Peyer's patch (tissue), 4 donors: ENCODE measurements around the gene SNORC. TPM values are rescaled to one million over a fixed set of nuclear protein-coding genes. Genes with fewer than 3 reads are reported as not detected.

Experiments
- DNase-seq, 3 donors: peaks; one replicate each; pipeline ENCODE4 v3.0.0-alpha.2; 2017 to 2019
- H3K27ac ChIP-seq, 4 donors: fragments of 200-600 bp; sonication (generic); one replicate each; pipeline ENCODE4 v1.5.1; 2016 to 2019
- H3K27me3 ChIP-seq, 2 donors: fragments of 200-600 bp; sonication (generic); one replicate each; pipeline ENCODE4 v1.5.1; 2019
- H3K36me3 ChIP-seq, 3 donors: fragments of 200-600 bp; sonication (generic); one replicate each; pipeline ENCODE4 v1.5.1; 2016 to 2019
- H3K4me1 ChIP-seq, 4 donors: fragments of 200-600 bp; sonication (generic); one replicate each; pipeline ENCODE4 v1.5.1; 2016 to 2019
- H3K4me3 ChIP-seq, 4 donors: fragments of 200-600 bp; sonication (generic); 1 replicate in 3 of 4; 2 replicates in 1 of 4; pipeline ENCODE4 v1.5.1; 2016 to 2019; ENCODE audit warnings: mild to moderate bottlenecking in 1 of 4
- H3K9me3 ChIP-seq, 4 donors: fragments of 200-600 bp; sonication (generic); one replicate each; pipeline ENCODE4 v1.5.1; 2016 to 2019; ENCODE audit warnings: mild to moderate bottlenecking in 1 of 4
- CTCF ChIP-seq, 6 experiments: fragments of 450-650 bp in 4 of 6; fragments of 200-600 bp in 2 of 6; sonication (generic) in 1 of 6; IDR thresholded peaks; one replicate each; pipeline ENCODE4 v1.5.1; 2017 to 2019; ENCODE audit warnings: antibody characterized with exemption in 6 of 6, mild to moderate bottlenecking in 3 of 6, moderate library complexity in 1 of 6
- POLR2A ChIP-seq, 2 donors: fragments of 450-650 bp; IDR thresholded peaks; one replicate each; pipeline ENCODE4 v1.5.1; 2017; ENCODE audit warnings: antibody characterized with exemption in 2 of 2, mild to moderate bottlenecking in 2 of 2, moderate library complexity in 2 of 2
- total RNA-seq, 4 donors: library from RNA; depleted of rRNA; stranded (reverse); fragments of >200 nt; gene quantifications; one replicate each; pipeline ENCODE4 v1.1.0, GENCODE V29; 2016

SNORC gene
- total RNA-seq, 4 donors from 2014 or later, result 3.5 to 9.7 (median 7.3) TPM

- Histone ChIP-seq H3K9me3 (no peaks in the 10 kb centered on the region), H3K27ac (peak overlapping the region in 1 of 4 donors; percentile 17), H3K27me3 (no peaks in the 10 kb centered on the region), H3K4me1 (peaks cover 5 to 31% (median 13%) of the 10 kb centered on the region in 4 donors), H3K36me3 (peaks cover 0 to 63% (median 0%) of the 10 kb centered on the region in 3 donors), H3K4me3 (no peak overlapping the region)
- no peak for DNase-seq
- TF ChIP-seq POLR2A (IDR thresholded peaks at IDR 0.05), result no peak
- TF ChIP-seq CTCF (IDR thresholded peaks at IDR 0.05), result no peak
These were observed 33.1 kb upstream of the SNORC start for GRCh38 chr2:232836934-232837333.

- Histone ChIP-seq H3K27ac (peak overlapping the region in 3 of 4 donors; percentile 2 to 57 (median 40)), H3K9me3 (no peaks in the 10 kb centered on the region), H3K36me3 (peaks cover 0 to 55% (median 0%) of the 10 kb centered on the region in 3 donors), H3K4me3 (no peak overlapping the region), H3K27me3 (no peaks in the 10 kb centered on the region), H3K4me1 (peaks cover 5 to 31% (median 13%) of the 10 kb centered on the region in 4 donors)
- peak in 2 of 3 donors; percentile 50 to 57 for DNase-seq
- no peak for TF ChIP-seq POLR2A (IDR thresholded peaks at IDR 0.05)
- TF ChIP-seq CTCF (IDR thresholded peaks at IDR 0.05), result no peak
These were observed 31.6 kb upstream of the SNORC start for GRCh38 chr2:232838406-232838874.

DNA sequence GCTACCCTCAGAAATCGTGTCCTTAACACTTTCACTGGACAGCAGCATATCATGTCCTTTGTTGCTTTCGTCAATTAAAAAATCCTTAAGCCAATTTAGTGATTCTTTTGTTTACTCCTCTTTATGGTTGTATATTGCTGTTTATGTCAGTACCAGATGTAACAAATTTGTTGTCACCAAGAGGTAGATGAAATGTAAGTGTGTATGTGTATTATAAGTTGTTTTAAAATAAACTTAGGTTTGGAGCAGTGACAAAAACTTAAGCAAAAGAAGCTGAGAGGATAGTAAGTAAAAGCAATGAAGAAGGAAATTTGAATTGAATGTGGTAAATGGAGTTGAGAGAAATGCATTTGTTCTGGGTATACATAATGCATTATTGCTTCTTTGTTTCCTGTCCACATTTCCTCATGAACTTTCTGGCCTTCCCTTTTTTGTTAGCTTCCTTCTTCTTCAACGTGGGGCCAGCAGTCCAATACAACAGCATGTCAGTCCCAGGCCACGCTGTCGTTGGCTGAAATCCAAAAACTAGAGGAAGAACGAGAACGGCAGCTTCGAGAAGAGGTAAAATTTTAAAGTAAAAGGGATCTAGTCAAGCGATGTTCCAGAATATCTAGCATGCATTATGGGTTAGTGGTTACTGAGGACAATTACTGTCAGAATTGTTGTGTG is 30.5 kb upstream of the SNORC start:
- Histone ChIP-seq H3K9me3 (no peaks in the 10 kb centered on the region), H3K27ac (peak overlapping the region in 1 of 4 donors; percentile 6), H3K36me3 (peaks cover 0 to 51% (median 0%) of the 10 kb centered on the region in 3 donors), H3K4me3 (no peak overlapping the region), H3K4me1 (peaks cover 5 to 31% (median 13%) of the 10 kb centered on the region in 4 donors), H3K27me3 (no peaks in the 10 kb centered on the region)
- peak in 1 of 3 donors; percentile 59 for DNase-seq
- TF ChIP-seq POLR2A (IDR thresholded peaks at IDR 0.05), result no peak
- TF ChIP-seq CTCF (IDR thresholded peaks at IDR 0.05), result no peak

DNA sequence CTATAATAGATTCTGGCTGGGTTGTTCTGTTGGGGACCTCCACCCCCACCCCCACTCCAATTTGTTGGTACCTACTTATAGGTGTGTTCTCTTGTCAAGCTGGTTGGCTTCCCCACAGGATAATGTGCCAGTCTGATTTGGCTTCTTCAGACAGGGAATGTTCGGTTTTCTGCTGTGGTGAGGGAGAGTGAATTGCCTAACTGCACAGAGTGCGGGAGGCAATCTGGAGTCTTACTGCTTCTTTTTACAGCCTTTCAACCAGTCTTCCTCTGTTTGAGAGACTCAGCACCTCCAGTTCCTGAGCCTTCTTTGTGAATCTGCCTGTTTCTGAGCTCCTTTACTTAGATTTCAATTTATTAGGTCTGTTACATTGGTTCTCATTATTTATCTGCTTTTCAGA is 27.4 kb upstream of the SNORC start:
- Histone ChIP-seq H3K9me3 (no peaks in the 10 kb centered on the region), H3K27me3 (no peaks in the 10 kb centered on the region), H3K4me1 (peaks cover 5 to 16% (median 12%) of the 10 kb centered on the region in 4 donors), H3K36me3 (peaks cover 0 to 69% (median 0%) of the 10 kb centered on the region in 3 donors), H3K4me3 (no peak overlapping the region), H3K27ac (no peak overlapping the region)
- no peak for TF ChIP-seq POLR2A (IDR thresholded peaks at IDR 0.05)
- TF ChIP-seq CTCF (IDR thresholded peaks at IDR 0.05), result no peak
- no peak for DNase-seq

GRCh38 chr2:232843834-232844233 is 26.2 kb upstream of the SNORC start:
- no peak for DNase-seq
- Histone ChIP-seq H3K4me3 (no peak overlapping the region), H3K9me3 (no peaks in the 10 kb centered on the region), H3K27me3 (no peaks in the 10 kb centered on the region), H3K4me1 (peaks cover 0 to 6% (median 2%) of the 10 kb centered on the region in 4 donors), H3K36me3 (peaks cover 0 to 80% (median 0%) of the 10 kb centered on the region in 3 donors), H3K27ac (no peak overlapping the region)
- TF ChIP-seq POLR2A (IDR thresholded peaks at IDR 0.05), result no peak
- TF ChIP-seq CTCF (IDR thresholded peaks at IDR 0.05), result no peak
